Ascending aorta (tissue), 2 donors: ENCODE data around the gene MPG. TPM values are rescaled to one million over a fixed set of nuclear protein-coding genes. Genes with fewer than 3 reads are reported as not detected.
"Not testable (repeated sequence)": the region's sequence is repeated elsewhere in the genome, so short reads cannot be mapped to it uniquely, and the experiment has no call there.

ENCODE experiments used
- DNase-seq, 2 donors: peaks; one replicate each; pipeline ENCODE4 v3.0.0-alpha.2; 2019; ENCODE audit warnings: low spot score in 2 of 2
- H3K27ac ChIP-seq, 2 donors: fragments of 200-600 bp; sonication (generic); one replicate each; pipeline ENCODE4 v1.5.1; 2016 to 2017; ENCODE audit warnings: mild to moderate bottlenecking in 1 of 2
- H3K27me3 ChIP-seq: fragments of 200-600 bp; sonication (generic); one replicate; pipeline ENCODE4 v1.5.1; 2017
- H3K36me3 ChIP-seq, 2 donors: fragments of 200-600 bp; sonication (generic); one replicate each; pipeline ENCODE4 v1.5.1; 2016
- H3K4me1 ChIP-seq, 2 donors: fragments of 200-600 bp; sonication (generic); one replicate each; pipeline ENCODE4 v1.5.1; 2016 to 2017; ENCODE audit warnings: mild to moderate bottlenecking in 1 of 2
- H3K4me3 ChIP-seq, 2 donors: fragments of 200-600 bp; sonication (generic); one replicate each; pipeline ENCODE4 v1.5.1; 2016 to 2017; ENCODE audit warnings: mild to moderate bottlenecking in 1 of 2
- H3K9me3 ChIP-seq, 2 donors: fragments of 200-600 bp; sonication (generic); one replicate each; pipeline ENCODE4 v1.5.1; 2016
- CTCF ChIP-seq, 3 experiments: fragments of 200-600 bp in 2 of 3; fragments of 450-650 bp in 1 of 3; sonication (generic) in 2 of 3; IDR thresholded peaks; one replicate each; pipeline ENCODE4 v1.5.1; 2016 to 2019; ENCODE audit warnings: antibody characterized with exemption in 3 of 3, mild to moderate bottlenecking in 1 of 3, moderate library complexity in 1 of 3
- intact Hi-C: fragments of 100-400 bp; cut with DNase I; formaldehyde crosslinking; loops from one replicate; pipeline ENCODE4 v1.15.1; 2023
- total RNA-seq: library from RNA; depleted of rRNA; stranded (reverse); fragments of >200 nt; gene quantifications from one replicate; pipeline ENCODE4 v1.1.0, GENCODE V29; 2016

The MPG gene
- total RNA-seq, 1 donor from 2014 or later = 406 TPM

GRCh38 chr16:35678-36305 lies 42.2 kb upstream of the MPG start:
- DNase-seq = peak in 1 of 2 donors; percentile 61
- Histone ChIP-seq H3K27ac (no peak overlapping the region), H3K36me3 (peaks cover 0 to 2% of the 10 kb centered on the region in 2 donors), H3K9me3 (no peaks in the 10 kb centered on the region), H3K4me3 (no peak overlapping the region), H3K27me3 (no peaks in the 10 kb centered on the region), H3K4me1 (no peaks in the 10 kb centered on the region)
- no peak for TF ChIP-seq CTCF (IDR thresholded peaks at IDR 0.05)
- intact Hi-C loops = no loop called here

GRCh38 chr16:36336-36984 lies 41.6 kb upstream of the MPG start:
- H3K27ac ChIP-seq = no peak overlapping the region
- intact Hi-C loops = no loop called here
- H3K36me3 ChIP-seq = peaks cover 0 to 2% of the 10 kb centered on the region in 2 donors
- no peak for DNase-seq
- no peaks in the 10 kb centered on the region for H3K4me1 ChIP-seq
- H3K27me3 ChIP-seq = no peaks in the 10 kb centered on the region
- no peak overlapping the region for H3K4me3 ChIP-seq
- H3K9me3 ChIP-seq = no peaks in the 10 kb centered on the region
- TF ChIP-seq CTCF (IDR thresholded peaks at IDR 0.05) = no peak

GRCh38 chr16:37511-37910 lies 40.5 kb upstream of the MPG start:
- H3K27me3 ChIP-seq = no peaks in the 10 kb centered on the region
- DNase-seq = no peak
- no peak for TF ChIP-seq CTCF (IDR thresholded peaks at IDR 0.05)
- intact Hi-C loops = no loop called here
- H3K9me3 ChIP-seq = no peaks in the 10 kb centered on the region
- H3K4me3 ChIP-seq = no peak overlapping the region
- H3K36me3 ChIP-seq = peaks cover 0 to 5% of the 10 kb centered on the region in 2 donors
- H3K27ac ChIP-seq = no peak overlapping the region
- H3K4me1 ChIP-seq = no peaks in the 10 kb centered on the region

- H3K4me3 ChIP-seq, H3K36me3 ChIP-seq, DNase-seq, H3K4me1 ChIP-seq, H3K27me3 ChIP-seq, H3K9me3 ChIP-seq, H3K27ac ChIP-seq, intact Hi-C loops: not testable (repeated sequence)
Observed at GRCh38 chr16:38206-38605, 39.8 kb upstream of the MPG start.

- Histone ChIP-seq H3K27ac (no peak overlapping the region), H3K36me3 (peaks cover 0 to 11% of the 10 kb centered on the region in 2 donors), H3K27me3 (no peaks in the 10 kb centered on the region), H3K9me3 (no peaks in the 10 kb centered on the region), H3K4me1 (no peaks in the 10 kb centered on the region), H3K4me3 (no peak overlapping the region)
- intact Hi-C loops = no loop called here
- DNase-seq = peak in 1 of 2 donors; percentile 61
- no peak for TF ChIP-seq CTCF (IDR thresholded peaks at IDR 0.05)
Observed at GRCh38 chr16:38941-39892, 38.8 kb upstream of the MPG start.
